H1 (cell line): ENCODE data around the gene IPO11. TPM values are rescaled to one million over a fixed set of nuclear protein-coding genes. Genes with fewer than 3 reads are reported as not detected.

Experiments used
- CTCF ChIA-PET: fragments of 300-600 bp; sonication (Branson Sonifier 250); formaldehyde crosslinking; loops from one replicate; lab custom pipeline; 2021; ENCODE audit not compliant: partially characterized antibody; lab: Charles Lee
- POLR2A ChIA-PET: fragments of 300-600 bp; sonication (Branson Sonifier 250); formaldehyde crosslinking; loops from one replicate; lab custom pipeline; 2021; ENCODE audit warnings: inconsistent platforms; ENCODE audit not compliant: partially characterized antibody; lab: Charles Lee
- DNase-seq, 2 experiments: peaks; one replicate each; pipeline versions ENCODE4 v3.0.0 to v3.0.0-alpha.2; 2010 to 2022; ENCODE audit warnings: low spot score in 2 of 2, low read depth in 1 of 2, mixed read lengths in 1 of 2
- FAIRE-seq: peaks from 2 replicates; lab custom pipeline; 2011; peaks lifted over from hg19 to GRCh38; lab: Jason Lieb, UNC
- H2AFZ ChIP-seq: 2 replicates; pipeline ENCODE4 v1.8.1; 2012; ENCODE audit warnings: low read length, inconsistent platforms
- H2AK5ac ChIP-seq: 2 replicates; pipeline ENCODE4 v1.6.1; 2013; ENCODE audit warnings: low read depth, low read length
- H2BK120ac ChIP-seq: replicated peaks from 2 replicates; pipeline ENCODE3; 2013; ENCODE audit warnings: low read depth, low read length, inconsistent platforms
- H2BK12ac ChIP-seq: 2 replicates; pipeline ENCODE4 v1.6.1; 2013; ENCODE audit warnings: low read depth, low read length
- H2BK15ac ChIP-seq: 2 replicates; pipeline ENCODE4 v1.6.1; 2013; ENCODE audit warnings: low read length
- H2BK20ac ChIP-seq: 2 replicates; pipeline ENCODE4 v1.6.1; 2013; ENCODE audit warnings: low read length
- H2BK5ac ChIP-seq: 2 replicates; pipeline ENCODE4 v1.6.1; 2013; ENCODE audit warnings: low read depth, low read length
- H3K14ac ChIP-seq: 2 replicates; pipeline ENCODE4 v1.6.1; 2013; ENCODE audit warnings: inconsistent platforms; ENCODE audit not compliant: insufficient read length
- H3K18ac ChIP-seq: 2 replicates; pipeline ENCODE4 v1.6.1; 2013; ENCODE audit warnings: low read length; ENCODE audit errors: extremely low read depth
- H3K23ac ChIP-seq: 2 replicates; pipeline ENCODE4 v1.6.1; 2013; ENCODE audit warnings: inconsistent platforms; ENCODE audit not compliant: insufficient read length
- H3K23me2 ChIP-seq: 2 replicates; pipeline ENCODE4 v1.6.1; 2013; ENCODE audit warnings: low read depth, low read length
- H3K27ac ChIP-seq: 2 replicates; pipeline ENCODE4 v1.6.1; 2011; ENCODE audit warnings: low read depth, low read length, inconsistent platforms
- H3K27me3 ChIP-seq, 4 experiments: replicated peaks in 1 of 4; 1 replicate in 1 of 4; 2 replicates in 3 of 4; pipeline versions ENCODE4 v1.6.1 to v1.8.1; 2011 to 2013; ENCODE audit warnings: low read length in 3 of 4, mild to moderate bottlenecking in 3 of 4, inconsistent platforms in 2 of 4, mixed read lengths in 2 of 4, moderate library complexity in 1 of 4; ENCODE audit not compliant: control insufficient read depth in 3 of 4, insufficient read depth in 3 of 4; ENCODE audit errors: extremely low read depth in 1 of 4
- H3K36me3 ChIP-seq, 4 experiments: 2 replicates each; pipeline versions ENCODE4 v1.6.1 to v1.8.1; 2011 to 2013; ENCODE audit warnings: mild to moderate bottlenecking in 4 of 4, low read length in 3 of 4, moderate library complexity in 2 of 4, control low read depth in 1 of 4, inconsistent platforms in 1 of 4; ENCODE audit not compliant: insufficient read depth in 4 of 4, control insufficient read depth in 2 of 4
- H3K4ac ChIP-seq: replicated peaks from 2 replicates; pipeline ENCODE3; 2013; ENCODE audit warnings: low read length, low read depth, mixed read lengths, inconsistent platforms; ENCODE audit not compliant: insufficient read length
- H3K4me1 ChIP-seq, 4 experiments: replicated peaks in 1 of 4; 1 replicate in 1 of 4; 2 replicates in 3 of 4; pipeline versions ENCODE4 v1.6.1 to v1.8.1; 2011 to 2013; ENCODE audit warnings: low read length in 3 of 4, inconsistent platforms in 2 of 4, mixed read lengths in 1 of 4; ENCODE audit not compliant: insufficient read depth in 4 of 4, control insufficient read depth in 3 of 4
- H3K4me2 ChIP-seq, 2 experiments: 2 replicates each; pipeline versions ENCODE4 v1.6.1 to v1.8.1; 2011 to 2013; ENCODE audit warnings: low read depth in 2 of 2, low read length in 2 of 2, control low read depth in 1 of 2, inconsistent platforms in 1 of 2, mild to moderate bottlenecking in 1 of 2; ENCODE audit not compliant: insufficient read depth in 1 of 2
- H3K4me3 ChIP-seq, 4 experiments: fragments of 200-600, 300-600 bp in 1 of 4; sonication (generic), shearing (Covaris generic), sonication (Bioruptor Twin) in 1 of 4; 2 replicates each; pipeline versions ENCODE4 v1.5.1 to v1.8.1; 2011 to 2016; ENCODE audit warnings: low read length in 4 of 4, low read depth in 3 of 4, control low read depth in 2 of 4, inconsistent platforms in 2 of 4, mild to moderate bottlenecking in 2 of 4, mixed read lengths in 1 of 4, moderate library complexity in 1 of 4; ENCODE audit not compliant: insufficient read depth in 2 of 4; ENCODE audit errors: extremely low read depth in 1 of 4
- H3K56ac ChIP-seq: replicated peaks from 2 replicates; pipeline ENCODE3; 2013; ENCODE audit warnings: low read depth, mild to moderate bottlenecking, mixed read lengths, low read length, inconsistent platforms; ENCODE audit not compliant: insufficient read length
- H3K79me1 ChIP-seq: 2 replicates; pipeline ENCODE4 v1.6.1; 2013; ENCODE audit warnings: low read depth, low read length, control low read depth
- H3K79me2 ChIP-seq, 2 experiments: 2 replicates each; pipeline versions ENCODE4 v1.6.1 to v1.8.1; 2012 to 2013; ENCODE audit warnings: low read length in 2 of 2, mild to moderate bottlenecking in 2 of 2, inconsistent platforms in 1 of 2; ENCODE audit not compliant: insufficient read depth in 2 of 2, control insufficient read depth in 1 of 2
- H3K9ac ChIP-seq, 4 experiments: replicated peaks in 1 of 4; 1 replicate in 1 of 4; 2 replicates in 3 of 4; pipeline versions ENCODE4 v1.6.1 to v1.8.1; 2011 to 2013; ENCODE audit warnings: low read depth in 3 of 4, low read length in 3 of 4, control low read depth in 2 of 4, mild to moderate bottlenecking in 2 of 4, moderate library complexity in 2 of 4, inconsistent platforms in 1 of 4; ENCODE audit errors: extremely low read depth in 1 of 4
- H3K9me3 ChIP-seq, 2 experiments: 2 replicates each; pipeline versions ENCODE4 v1.6.1 to v1.8.1; 2012 to 2013; ENCODE audit warnings: mild to moderate bottlenecking in 2 of 2, moderate library complexity in 2 of 2, control low read depth in 1 of 2, inconsistent platforms in 1 of 2, low read depth in 1 of 2, low read length in 1 of 2, mixed read lengths in 1 of 2; ENCODE audit not compliant: insufficient read depth in 2 of 2
- H4K20me1 ChIP-seq, 2 experiments: replicated peaks in 1 of 2; 2 replicates each; pipeline versions ENCODE3 to v1.8.1; 2011 to 2013; ENCODE audit warnings: inconsistent platforms in 2 of 2, low read length in 2 of 2, mild to moderate bottlenecking in 1 of 2; ENCODE audit not compliant: insufficient read depth in 2 of 2, control insufficient read depth in 1 of 2
- H4K5ac ChIP-seq: 2 replicates; pipeline ENCODE4 v1.6.1; 2013; ENCODE audit warnings: low read length, low read depth, mixed read lengths, inconsistent platforms; ENCODE audit not compliant: insufficient read length
- H4K8ac ChIP-seq: 2 replicates; pipeline ENCODE4 v1.8.0; 2013; ENCODE audit warnings: mild to moderate bottlenecking, moderate library complexity, low read length, inconsistent platforms; ENCODE audit not compliant: insufficient read depth; ENCODE audit errors: extremely low read depth
- H4K91ac ChIP-seq: replicated peaks from 2 replicates; pipeline ENCODE3; 2013; ENCODE audit warnings: low read length, mixed read lengths, inconsistent platforms; ENCODE audit not compliant: insufficient read length
- CBX5 ChIP-seq: fragments of 300-800, 300-1000 bp; sonication (generic); IDR thresholded peaks from 2 replicates; pipeline ENCODE4 v1.7.1; 2016; ENCODE audit warnings: antibody characterized with exemption, low read length, low read depth
- GABPA ChIP-seq: IDR thresholded peaks from 2 replicates; pipeline ENCODE4 v1.6.1; 2011; ENCODE audit warnings: mild to moderate bottlenecking, low read length, moderate library complexity, borderline replicate concordance; ENCODE audit not compliant: insufficient read depth
- POLR2A ChIP-seq, 2 experiments: IDR thresholded peaks; 1 replicate in 1 of 2; 2 replicates in 1 of 2; pipeline ENCODE4 v1.6.1; 2011; ENCODE audit warnings: low read depth in 2 of 2, low read length in 2 of 2, mild to moderate bottlenecking in 2 of 2; ENCODE audit errors: control extremely low read depth in 1 of 2
- TAF7 ChIP-seq: optimal IDR thresholded peaks from 2 replicates; pipeline ENCODE3; 2011; ENCODE audit warnings: low read depth, mild to moderate bottlenecking, inconsistent platforms, low read length, moderate library complexity, borderline replicate concordance
- YY1 ChIP-seq: IDR thresholded peaks from 2 replicates; pipeline ENCODE4 v1.6.1; 2011; ENCODE audit warnings: low read depth, mild to moderate bottlenecking, low read length
- WGBS, 2 experiments: shearing (Covaris generic) in 1 of 2; methylation state at CpG; one replicate each; pipeline versions ENCODE4 v1.1.6 to v1.1.7; 2013 to 2015; ENCODE audit warnings: low lambda C conversion rate in 2 of 2, mixed read lengths in 2 of 2, inconsistent platforms in 1 of 2, low coverage in 1 of 2, missing lambda C conversion rate in 1 of 2; ENCODE audit not compliant: insufficient replicate concordance in 2 of 2, insufficient coverage in 1 of 2, insufficient read length in 1 of 2; ENCODE audit errors: extremely low coverage in 1 of 2, missing lambda C conversion rate in 1 of 2; 5-methylcytosine and 5-hydroxymethylcytosine counted together
- polyA plus RNA-seq, 7 experiments: library from polyadenylated mRNA; depleted of rRNA in 3 of 7; stranded (reverse) in 5 of 7; unstranded in 2 of 7; fragments of >200 nt in 5 of 7; fragments of 200-250 nt in 2 of 7; gene quantifications; 1 replicate in 5 of 7; 2 replicates in 1 of 7; 4 replicates in 1 of 7; pipeline versions ENCODE4 v1.2.1 to v1.2.3, GENCODE V29; 2011 to 2013; ENCODE audit warnings: missing spikeins in 2 of 7, mixed read lengths in 2 of 7
- total RNA-seq: library from RNA; stranded (reverse); fragmentation: NEBNext Ultra II Directional; extraction: Animal tissue kit (Norgen Biotek cat#: 25700); gene quantifications from 2 replicates; pipeline ENCODE4 v1.2.1, GENCODE V29; 2021

The IPO11 gene
- total and polyA plus RNA-seq, 2 of the 8 experiments (the other 6 are each of a cell fraction or from before 2014, with no cell fraction given): 23.6 to 64.4 TPM

GRCh38 chr5:62593331-62593730, 180.8 kb downstream of the IPO11 start:
- CTCF ChIA-PET: interaction anchor here (0.6 to 1.7 kb wide), 2 partner anchors 52 to 187 kb away, joined by 3 to 4 read pairs; no protein-coding TSS in a partner anchor
- Histone ChIP-seq H3K4me1 (peaks cover 0 to 10% (median 0%) of the 10 kb centered on the region in 4 experiments; a peak in 2 of 7 replicates), H3K79me2 (no peaks in the 10 kb centered on the region), H3K23me2 (no peaks in the 10 kb centered on the region), H3K4me3 (no peak overlapping the region), H2BK20ac (no peak overlapping the region), H3K14ac (no peak overlapping the region), H2AFZ (no peak overlapping the region), H2BK5ac (no peak overlapping the region), H4K5ac (no peak overlapping the region), H3K23ac (no peak overlapping the region), H2AK5ac (no peak overlapping the region), H2BK120ac (no peak overlapping the region), H3K4me2 (no peak overlapping the region), H4K20me1 (no peaks in the 10 kb centered on the region), H3K56ac (no peak overlapping the region), H2BK12ac (no peak overlapping the region), H3K36me3 (peaks cover 0 to 3% (median 0%) of the 10 kb centered on the region in 4 experiments; a peak in 3 of 8 replicates), H3K79me1 (no peaks in the 10 kb centered on the region), H4K8ac (no peak overlapping the region), H3K4ac (no peak overlapping the region), H4K91ac (no peak overlapping the region), H3K27ac (no peak overlapping the region), H3K9ac (no peak overlapping the region), H2BK15ac (no peak overlapping the region), H3K18ac (no peak overlapping the region), H3K9me3 (no peaks in the 10 kb centered on the region), H3K27me3 (no peaks in the 10 kb centered on the region)
- POLR2A ChIA-PET: interaction anchor here (0.8 kb wide), 1 partner anchor 130 kb away, joined by 3 read pairs; no protein-coding TSS in a partner anchor
- FAIRE-seq (no peak), DNase-seq (no peak)
- TF ChIP-seq POLR2A (IDR thresholded peaks at IDR 0.05; ENCODE audit: control extremely low read depth in 1 of 2, low read depth in 2 of 2, low read length in 2 of 2): no peak
- TF ChIP-seq CBX5: no peak
- no peak for TF ChIP-seq TAF7
- TF ChIP-seq YY1: no peak
- TF ChIP-seq GABPA: no peak
- 100% methylated on average over 1 of the region's 1 CpG; no CpG with 5 or more reads in 1 of the 2 experiments for WGBS, 2 experiments
